ENCODE data around the gene TPCN2. TPM values are rescaled to one million over a fixed set of nuclear protein-coding genes. Genes with fewer than 3 reads are reported as not detected.
"Not testable (repeated sequence)": the region's sequence is repeated elsewhere in the genome, so short reads cannot be mapped to it uniquely, and the experiment has no call there.

The TPCN2 gene
- total RNA-seq, 5 donors from 2014 or later (not counting 1 experiment from before 2014, with no cell fraction given): 14.9 to 34.3 (median 19.4) TPM

DNA sequence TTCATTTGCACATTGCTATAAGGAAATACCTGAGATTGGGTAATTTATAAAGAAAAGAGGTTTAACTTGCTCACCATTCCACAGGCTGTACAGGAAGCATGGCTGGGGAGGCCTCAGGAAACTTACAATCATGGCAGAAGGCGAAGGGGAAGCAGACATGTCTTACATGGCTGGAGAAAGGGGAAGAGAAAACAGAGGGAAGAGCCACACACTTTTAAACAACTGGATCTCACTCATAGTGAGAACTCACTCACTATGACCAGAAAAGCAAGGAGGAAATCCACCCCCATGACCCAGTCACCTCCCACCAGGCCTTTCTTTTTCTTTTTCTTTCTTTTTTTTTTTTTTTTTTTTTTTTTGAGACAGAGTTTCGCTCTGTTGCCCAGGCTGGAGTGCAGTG lies 85.5 kb downstream of the TPCN2 start:
- H3K27ac ChIP-seq (ENCODE audit: low read length); H3K27me3 Mint-ChIP-seq; DNase-seq; H3K36me3 ChIP-seq (ENCODE audit: control insufficient read depth in 2 of 2, extremely low read depth in 1 of 2, insufficient read depth in 1 of 2, low read length in 1 of 2); H3K4me3 Mint-ChIP-seq; ATAC-seq (replicated peaks in 1 of 4); POLR2A ChIA-PET; H3K27ac Mint-ChIP-seq; CTCF ChIA-PET; H3K36me3 Mint-ChIP-seq; H3K9me3 ChIP-seq; H3K4me3 ChIP-seq (ENCODE audit: control insufficient read depth in 1 of 2, extremely low read depth in 1 of 2, low read length in 1 of 2); H3K9me3 Mint-ChIP-seq: not testable (repeated sequence)
- Histone ChIP-seq H3K4me1 (ENCODE audit: control insufficient read depth in 1 of 2, extremely low read depth in 1 of 2, insufficient read depth in 2 of 2, low read length in 2 of 2) (peaks cover 10 to 28% of the 10 kb centered on the region in 2 experiments), H3K27me3 (replicated peaks in 1 of 2; ENCODE audit: control insufficient read depth in 2 of 2, extremely low read depth in 1 of 2, insufficient read depth in 2 of 2, low read length in 1 of 2) (peaks cover 0 to 28% of the 10 kb centered on the region in 2 experiments)
- peaks cover 10 to 33% (median 21%) of the 10 kb centered on the region in 3 donors for H3K4me1 Mint-ChIP-seq
- no CpG with 5 or more reads among the region's 2 CpGs for WGBS (ENCODE audit: insufficient coverage)

DNA sequence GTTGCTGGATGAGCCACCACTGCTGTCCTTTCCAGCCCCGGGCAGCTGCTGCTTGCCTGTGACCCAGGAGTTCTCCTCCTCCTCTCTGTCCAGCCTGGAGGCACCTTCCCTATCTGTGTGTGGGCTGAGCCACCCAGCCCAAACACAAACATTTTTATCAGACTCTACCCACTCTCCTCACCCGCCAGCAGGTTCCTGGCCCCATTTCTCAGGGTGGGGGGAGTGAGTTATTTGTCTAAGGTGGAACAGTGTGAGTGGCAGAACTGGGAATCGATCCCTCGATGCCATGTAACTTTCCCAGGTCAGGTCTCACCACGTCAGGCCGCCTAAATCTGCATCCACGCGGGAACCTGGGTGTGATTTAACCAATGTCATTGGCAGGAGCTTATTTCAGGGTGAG lies 86.2 kb downstream of the TPCN2 start:
- CTCF ChIA-PET: no interaction called here
- H3K9me3 Mint-ChIP-seq: peaks cover 0 to 5% (median 4%) of the 10 kb centered on the region in 3 donors
- DNase-seq: no peak
- no peak overlapping the region for H3K27ac Mint-ChIP-seq
- Histone ChIP-seq H3K27me3 (replicated peaks in 1 of 2; ENCODE audit: control insufficient read depth in 2 of 2, extremely low read depth in 1 of 2, insufficient read depth in 2 of 2, low read length in 1 of 2) (peaks cover 0 to 28% of the 10 kb centered on the region in 2 experiments), H3K36me3 (ENCODE audit: control insufficient read depth in 2 of 2, extremely low read depth in 1 of 2, insufficient read depth in 1 of 2, low read length in 1 of 2) (no peaks in the 10 kb centered on the region), H3K4me1 (ENCODE audit: control insufficient read depth in 1 of 2, extremely low read depth in 1 of 2, insufficient read depth in 2 of 2, low read length in 2 of 2) (peaks cover 10 to 28% of the 10 kb centered on the region in 2 experiments), H3K9me3 (no peaks in the 10 kb centered on the region), H3K4me3 (ENCODE audit: control insufficient read depth in 1 of 2, extremely low read depth in 1 of 2, low read length in 1 of 2) (no peak overlapping the region), H3K27ac (ENCODE audit: low read length) (no peak overlapping the region)
- 91% methylated on average over 7 of the region's 8 CpGs for WGBS (ENCODE audit: insufficient coverage)
- no peak for ATAC-seq (replicated peaks in 1 of 4)
- H3K27me3 Mint-ChIP-seq: peaks cover 0 to 2% of the 10 kb centered on the region in 2 donors
- H3K4me3 Mint-ChIP-seq: no peak overlapping the region
- peaks cover 3% of the 10 kb centered on the region for H3K36me3 Mint-ChIP-seq
- H3K4me1 Mint-ChIP-seq: peaks cover 10 to 26% (median 18%) of the 10 kb centered on the region in 3 donors
- POLR2A ChIA-PET: no interaction called here

DNA sequence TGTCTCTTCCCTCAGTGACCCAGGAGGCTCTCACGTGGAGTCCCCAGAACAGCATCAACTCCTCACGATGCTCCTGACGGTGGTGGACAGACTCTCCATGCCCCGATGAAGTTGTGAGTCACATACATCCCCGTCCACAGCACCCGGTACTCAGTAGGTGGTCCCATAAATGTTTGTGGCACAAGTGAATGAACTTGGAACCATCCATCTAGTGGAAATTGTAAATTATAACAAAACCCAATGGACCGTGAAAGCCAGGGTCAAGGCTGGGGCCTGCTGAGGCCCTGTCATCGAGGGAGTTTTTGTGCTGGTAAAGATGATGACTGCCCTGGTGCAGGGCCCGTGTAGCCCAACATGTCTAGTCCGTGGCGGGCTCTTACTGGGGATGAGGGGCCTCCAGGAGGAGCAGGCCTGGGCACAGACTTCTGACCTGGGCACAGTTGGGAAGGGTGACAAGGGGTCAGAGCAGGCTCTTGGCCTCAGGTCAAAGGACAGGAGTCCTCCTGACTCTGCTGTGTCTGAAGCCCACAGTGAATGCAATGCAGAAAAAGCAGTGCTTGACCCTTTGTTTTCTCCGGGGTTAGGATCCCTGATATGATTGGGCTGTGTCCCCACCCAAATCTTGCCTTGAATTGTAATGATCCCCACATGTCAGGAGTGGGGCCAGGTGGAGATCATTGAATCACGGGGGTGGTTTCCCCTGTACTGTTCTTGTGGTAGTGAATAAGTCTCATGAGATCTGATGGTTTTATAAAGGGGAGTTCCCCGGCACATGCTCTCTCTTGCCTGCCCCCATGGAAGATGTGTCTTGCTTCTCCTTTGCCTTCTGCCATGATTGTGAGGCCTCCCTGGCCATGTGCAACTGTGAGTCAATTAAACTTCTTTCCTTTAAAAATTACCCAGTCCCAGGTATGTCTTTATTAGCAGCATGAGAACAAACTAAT lies 87.0 kb downstream of the TPCN2 start:
- peaks cover 0 to 5% (median 4%) of the 10 kb centered on the region in 3 donors for H3K9me3 Mint-ChIP-seq
- Histone ChIP-seq H3K36me3 (ENCODE audit: control insufficient read depth in 2 of 2, extremely low read depth in 1 of 2, insufficient read depth in 1 of 2, low read length in 1 of 2) (no peaks in the 10 kb centered on the region), H3K4me3 (ENCODE audit: control insufficient read depth in 1 of 2, extremely low read depth in 1 of 2, low read length in 1 of 2) (no peak overlapping the region), H3K4me1 (ENCODE audit: control insufficient read depth in 1 of 2, extremely low read depth in 1 of 2, insufficient read depth in 2 of 2, low read length in 2 of 2) (peaks cover 10 to 24% of the 10 kb centered on the region in 2 experiments), H3K27ac (ENCODE audit: low read length) (no peak overlapping the region), H3K9me3 (no peaks in the 10 kb centered on the region), H3K27me3 (replicated peaks in 1 of 2; ENCODE audit: control insufficient read depth in 2 of 2, extremely low read depth in 1 of 2, insufficient read depth in 2 of 2, low read length in 1 of 2) (peaks cover 0 to 28% of the 10 kb centered on the region in 2 experiments)
- H3K27me3 Mint-ChIP-seq: peaks cover 0 to 2% of the 10 kb centered on the region in 2 donors
- no peak for ATAC-seq (replicated peaks in 1 of 4)
- H3K27ac Mint-ChIP-seq: no peak overlapping the region
- H3K4me1 Mint-ChIP-seq: peaks cover 7 to 18% (median 13%) of the 10 kb centered on the region in 3 donors
- POLR2A ChIA-PET: no interaction called here
- WGBS (ENCODE audit: insufficient coverage): 71% methylated on average over 5 of the region's 14 CpGs
- no peak for DNase-seq
- no peak overlapping the region for H3K4me3 Mint-ChIP-seq
- CTCF ChIA-PET: no interaction called here
- peaks cover 3% of the 10 kb centered on the region for H3K36me3 Mint-ChIP-seq

DNA sequence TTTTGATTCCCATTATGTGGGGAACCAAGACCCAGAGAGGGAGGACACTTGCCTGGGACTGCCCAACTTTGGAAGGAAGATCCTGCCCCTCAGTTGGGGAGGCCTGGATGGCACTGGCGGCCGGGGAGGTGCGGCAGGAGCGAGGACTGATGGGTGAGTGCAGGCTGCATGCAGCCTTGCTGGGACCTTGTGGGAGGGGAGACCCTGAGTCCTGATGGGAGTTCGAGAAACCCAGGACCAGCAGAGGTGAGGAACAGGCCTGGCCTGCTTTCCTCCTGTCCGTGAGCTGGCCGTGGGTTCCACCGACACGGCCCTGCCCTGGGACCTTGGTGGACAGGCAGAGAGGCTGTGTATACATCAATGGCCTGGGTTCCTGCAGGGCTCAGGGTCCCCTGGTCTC lies 87.7 kb downstream of the TPCN2 start:
- Mint-ChIP-seq H3K27ac (no peak overlapping the region), H3K36me3 (peaks cover 3% of the 10 kb centered on the region), H3K9me3 (peaks cover 0 to 5% (median 4%) of the 10 kb centered on the region in 3 donors), H3K27me3 (peaks cover 0 to 2% of the 10 kb centered on the region in 2 donors), H3K4me1 (peaks cover 0 to 11% (median 6%) of the 10 kb centered on the region in 3 donors), H3K4me3 (no peak overlapping the region)
- CTCF ChIA-PET: no interaction called here
- WGBS (ENCODE audit: insufficient coverage): 96% methylated on average over 9 of the region's 9 CpGs
- POLR2A ChIA-PET: interaction anchor here in 1 of 2 donors (0.6 kb wide), 1 partner anchor 202 kb away, joined by 9 read pairs; no protein-coding TSS in a partner anchor
- Histone ChIP-seq H3K36me3 (ENCODE audit: control insufficient read depth in 2 of 2, extremely low read depth in 1 of 2, insufficient read depth in 1 of 2, low read length in 1 of 2) (no peaks in the 10 kb centered on the region), H3K27me3 (replicated peaks in 1 of 2; ENCODE audit: control insufficient read depth in 2 of 2, extremely low read depth in 1 of 2, insufficient read depth in 2 of 2, low read length in 1 of 2) (peaks cover 0 to 26% of the 10 kb centered on the region in 2 experiments), H3K4me3 (ENCODE audit: control insufficient read depth in 1 of 2, extremely low read depth in 1 of 2, low read length in 1 of 2) (no peak overlapping the region), H3K9me3 (no peaks in the 10 kb centered on the region), H3K27ac (ENCODE audit: low read length) (no peak overlapping the region), H3K4me1 (ENCODE audit: control insufficient read depth in 1 of 2, extremely low read depth in 1 of 2, insufficient read depth in 2 of 2, low read length in 2 of 2) (peaks cover 2 to 16% of the 10 kb centered on the region in 2 experiments)
- ATAC-seq (replicated peaks in 1 of 4): no peak
- no peak for DNase-seq

DNA sequence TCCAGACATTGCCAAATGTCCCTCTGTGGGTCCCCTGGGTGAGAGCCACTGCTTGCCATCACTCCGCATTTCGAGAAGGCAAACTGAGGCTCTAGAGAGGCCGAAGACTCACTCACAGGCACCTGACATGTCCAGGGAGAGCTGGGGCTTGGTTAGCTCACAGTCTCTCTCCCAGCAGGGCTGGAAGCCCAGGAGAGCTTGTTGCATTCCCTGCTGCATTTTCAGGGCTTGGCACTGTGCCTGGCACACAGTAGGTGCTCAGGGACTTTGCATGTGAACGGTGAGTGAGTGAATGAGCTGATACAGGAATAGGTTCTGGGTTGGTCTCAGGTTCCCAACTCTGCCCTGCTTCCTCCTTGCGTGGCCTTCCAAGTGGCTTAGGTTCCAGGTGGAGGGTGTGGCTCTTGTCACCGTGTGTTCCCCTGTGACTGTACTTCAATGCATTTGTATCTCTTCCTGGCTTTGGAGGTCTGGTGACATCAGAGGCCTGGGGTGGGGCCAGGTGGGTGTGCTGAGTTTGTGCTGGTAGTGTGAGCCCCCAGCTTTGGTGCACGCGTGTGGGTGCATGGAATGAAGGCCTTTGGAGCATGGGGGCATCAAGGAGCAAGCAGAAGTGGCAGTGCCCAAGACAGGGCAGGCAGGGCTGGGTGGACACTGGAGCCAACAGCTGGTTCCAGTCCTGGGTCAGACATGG lies 88.6 kb downstream of the TPCN2 start:
- no peaks in the 10 kb centered on the region for H3K9me3 ChIP-seq
- Mint-ChIP-seq H3K36me3 (peaks cover 3% of the 10 kb centered on the region), H3K4me1 (peaks cover 0 to 11% (median 2%) of the 10 kb centered on the region in 3 donors), H3K27ac (no peak overlapping the region), H3K9me3 (peaks cover 0 to 5% (median 4%) of the 10 kb centered on the region in 3 donors), H3K4me3 (no peak overlapping the region), H3K27me3 (peaks cover 0 to 2% of the 10 kb centered on the region in 2 donors)
- peaks cover 0 to 8% of the 10 kb centered on the region in 2 experiments for H3K4me1 ChIP-seq (ENCODE audit: control insufficient read depth in 1 of 2, extremely low read depth in 1 of 2, insufficient read depth in 2 of 2, low read length in 2 of 2)
- H3K36me3 ChIP-seq (ENCODE audit: control insufficient read depth in 2 of 2, extremely low read depth in 1 of 2, insufficient read depth in 1 of 2, low read length in 1 of 2): no peaks in the 10 kb centered on the region
- ATAC-seq (replicated peaks in 1 of 4): no peak
- WGBS (ENCODE audit: insufficient coverage): 78% methylated on average over 8 of the region's 8 CpGs
- ChIA-PET POLR2A (interaction anchor here in 1 of 2 donors (0.6 kb wide), 1 partner anchor 201 kb away, joined by 9 read pairs; no protein-coding TSS in a partner anchor), CTCF (no interaction called here)
- H3K27me3 ChIP-seq (replicated peaks in 1 of 2; ENCODE audit: control insufficient read depth in 2 of 2, extremely low read depth in 1 of 2, insufficient read depth in 2 of 2, low read length in 1 of 2): peaks cover 0 to 26% of the 10 kb centered on the region in 2 experiments
- no peak overlapping the region for H3K27ac ChIP-seq (ENCODE audit: low read length)
- DNase-seq: no peak
- no peak overlapping the region for H3K4me3 ChIP-seq (ENCODE audit: control insufficient read depth in 1 of 2, extremely low read depth in 1 of 2, low read length in 1 of 2)

DNA sequence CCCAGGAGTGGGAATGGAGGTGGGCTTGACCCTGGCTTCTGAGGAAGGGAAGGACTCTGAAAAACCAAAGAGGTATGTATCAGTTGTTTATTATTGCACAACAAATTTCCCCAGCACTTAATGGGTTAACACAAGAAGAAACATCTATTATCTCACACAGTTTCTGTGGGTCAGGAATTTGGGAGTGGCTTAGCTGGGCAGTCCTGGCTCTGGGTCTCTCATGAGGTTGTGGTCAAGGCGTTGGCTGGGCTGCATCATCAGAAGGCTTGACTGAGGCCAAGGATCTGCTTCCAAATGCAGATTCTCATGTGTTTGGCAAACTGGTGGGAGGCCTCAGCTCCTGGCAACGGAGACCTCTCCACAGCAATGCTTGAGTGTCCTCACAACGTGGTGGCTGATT lies 89.5 kb downstream of the TPCN2 start:
- Mint-ChIP-seq H3K36me3 (peaks cover 3% of the 10 kb centered on the region), H3K27ac (no peak overlapping the region), H3K4me3 (no peak overlapping the region), H3K27me3 (peaks cover 0 to 2% of the 10 kb centered on the region in 2 donors), H3K9me3 (peaks cover 0 to 4% (median 4%) of the 10 kb centered on the region in 3 donors), H3K4me1 (peaks cover 0 to 11% (median 2%) of the 10 kb centered on the region in 3 donors)
- no peak for ATAC-seq (replicated peaks in 1 of 4)
- no peak overlapping the region for H3K4me3 ChIP-seq (ENCODE audit: control insufficient read depth in 1 of 2, extremely low read depth in 1 of 2, low read length in 1 of 2)
- ChIA-PET POLR2A (no interaction called here), CTCF (no interaction called here)
- peaks cover 0 to 8% of the 10 kb centered on the region in 2 experiments for H3K4me1 ChIP-seq (ENCODE audit: control insufficient read depth in 1 of 2, extremely low read depth in 1 of 2, insufficient read depth in 2 of 2, low read length in 2 of 2)
- H3K27ac ChIP-seq (ENCODE audit: low read length): no peak overlapping the region
- WGBS (ENCODE audit: insufficient coverage): 77% methylated on average over 2 of the region's 3 CpGs
- no peak for DNase-seq
- H3K36me3 ChIP-seq (ENCODE audit: control insufficient read depth in 2 of 2, extremely low read depth in 1 of 2, insufficient read depth in 1 of 2, low read length in 1 of 2): no peaks in the 10 kb centered on the region
- peaks cover 0 to 26% of the 10 kb centered on the region in 2 experiments for H3K27me3 ChIP-seq (replicated peaks in 1 of 2; ENCODE audit: control insufficient read depth in 2 of 2, extremely low read depth in 1 of 2, insufficient read depth in 2 of 2, low read length in 1 of 2)
- no peaks in the 10 kb centered on the region for H3K9me3 ChIP-seq

Data from T-cell (primary cell).